ENCODE data around the gene RPL18A.

Gene RPL18A

GRCh38 chr19:17859533-17860330 is at the start of gene RPL18A:
Gene RPL18A, plus strand, starts transcription at chr19:17859910. Its CDS starts 47 bp downstream, at chr19:17859957.
- DNase-seq, result peak; percentile 100

GRCh38 chr19:17811103-17811502 is 48.6 kb upstream of the RPL18A start:
- DNase-seq, result no peak

- DNase-seq, result no peak
Measured at GRCh38 chr19:17811681-17812080, 48.0 kb upstream of the RPL18A start.

GRCh38 chr19:17812099-17812498 is 47.6 kb upstream of the RPL18A start:
- DNase-seq, result no peak

- no peak for DNase-seq
Measured at GRCh38 chr19:17817668-17818363, 41.9 kb upstream of the RPL18A start.

- DNase-seq, result no peak
Measured at GRCh38 chr19:17821190-17821589, 38.5 kb upstream of the RPL18A start, which contains the start of gene INSL3. Gene INSL3, minus strand, starts transcription at chr19:17821519. Its CDS starts 13 bp downstream, at chr19:17821506.

- no peak for DNase-seq
Measured at GRCh38 chr19:17824339-17824738, 35.4 kb upstream of the RPL18A start.

- DNase-seq, result no peak
Measured at GRCh38 chr19:17826508-17827056, 33.1 kb upstream of the RPL18A start.

GRCh38 chr19:17829855-17830566 is 29.7 kb upstream of the RPL18A start:
- no peak for DNase-seq

GRCh38 chr19:17830567-17831418 is 28.9 kb upstream of the RPL18A start:
- peak; percentile 77 for DNase-seq

- no peak for DNase-seq
Measured at GRCh38 chr19:17831419-17831888, 28.3 kb upstream of the RPL18A start.

GRCh38 chr19:17832443-17833208 is 27.1 kb upstream of the RPL18A start:
- no peak for DNase-seq

- no peak for DNase-seq
Measured at GRCh38 chr19:17834350-17835181, 25.1 kb upstream of the RPL18A start.

- DNase-seq, result no peak
Measured at GRCh38 chr19:17835182-17836006, 24.3 kb upstream of the RPL18A start.

GRCh38 chr19:17836530-17836929 is 23.2 kb upstream of the RPL18A start:
- no peak for DNase-seq

GRCh38 chr19:17837972-17838371 is 21.7 kb upstream of the RPL18A start:
- no peak for DNase-seq

- no peak for DNase-seq
Measured at GRCh38 chr19:17840019-17840418, 19.7 kb upstream of the RPL18A start.

GRCh38 chr19:17841371-17841809 is 18.3 kb upstream of the RPL18A start:
- no peak for DNase-seq

All from stimulated activated CD4-positive, alpha-beta T cell treated with anti-CD3 and anti-CD28 coated beads, Interleukin-1b, Interleukin-23, amount 100 ng/mL, for 48 hours (primary cell).